HG03565 (cell line): Measurements from ENCODE around the gene CRYBG3.
"Not testable (repeated sequence)": the region's sequence is repeated elsewhere in the genome, so short reads cannot be mapped to it uniquely, and the experiment has no call there.

ENCODE experiments used
- ATAC-seq: cut with Tn5 transposase; IDR thresholded peaks from one replicate; pipeline ENCODE4 v1.9.1; 2021; ENCODE audit warnings: mild to moderate bottlenecking, moderate library complexity; ENCODE audit not compliant: unreplicated experiment

CRYBG3 gene

GRCh38 chr3:97895216-97895615, 73.4 kb downstream of the CRYBG3 start:
- ATAC-seq = peak; percentile 72

DNA sequence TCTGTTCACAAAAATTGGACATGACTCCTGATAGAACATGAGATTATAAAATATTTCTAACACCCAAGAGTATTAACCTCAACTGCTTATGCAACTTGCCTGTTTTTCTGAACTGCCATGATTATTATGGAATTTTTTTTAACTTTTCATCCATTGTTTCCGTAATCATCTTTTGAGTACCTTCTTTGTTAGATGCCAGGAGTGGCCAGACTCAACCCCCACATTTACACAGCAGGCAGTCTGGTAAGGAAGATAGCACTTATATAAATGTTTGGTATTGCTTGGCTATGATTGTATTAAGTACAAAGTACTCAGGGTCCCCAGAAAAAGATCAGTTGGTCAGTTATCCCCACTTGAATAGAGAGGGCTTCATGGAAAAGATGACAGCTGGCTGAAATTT, 74.3 kb downstream of the CRYBG3 start:
- ATAC-seq = no peak

DNA sequence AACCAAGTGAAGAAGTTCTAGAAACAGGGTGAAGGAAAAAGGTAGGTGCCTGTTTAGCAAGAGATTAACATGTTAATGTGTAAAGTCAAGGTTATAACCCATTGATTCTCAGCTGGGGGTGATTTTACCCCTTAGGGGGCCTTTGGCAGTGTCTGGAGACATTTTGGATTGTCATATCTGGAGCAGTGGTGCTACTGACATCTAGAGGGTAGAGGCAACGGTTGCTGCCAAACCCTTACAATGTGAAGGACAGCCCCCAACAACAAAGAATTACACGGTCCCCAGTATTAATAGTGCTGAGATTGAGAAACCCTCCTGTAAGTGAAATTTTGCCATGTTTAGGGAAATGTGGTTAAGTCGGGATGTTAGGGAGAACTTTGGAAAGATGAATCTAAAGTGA, 74.7 kb downstream of the CRYBG3 start:
- no peak for ATAC-seq

DNA sequence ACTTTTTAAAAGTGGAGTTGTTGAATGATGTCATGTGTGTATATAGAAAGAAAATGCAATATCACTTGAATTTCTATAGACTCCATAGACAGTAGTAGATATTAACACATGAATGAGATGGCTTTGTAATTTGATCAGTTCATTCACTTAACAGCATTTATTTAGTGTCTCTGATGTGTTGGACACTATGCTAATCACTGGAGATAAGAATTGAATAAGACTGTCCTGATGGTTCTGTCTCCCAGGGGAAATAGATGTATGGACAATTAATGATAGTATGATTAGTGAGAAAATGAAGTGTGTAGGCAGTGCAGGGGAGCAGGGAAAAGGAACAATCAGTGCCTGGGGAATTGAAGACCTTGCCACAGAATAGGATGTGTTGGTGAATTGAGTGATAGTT, 77.5 kb downstream of the CRYBG3 start:
- ATAC-seq = no peak

- no peak for ATAC-seq
Observed at GRCh38 chr3:97901313-97902248, 79.8 kb downstream of the CRYBG3 start.

DNA sequence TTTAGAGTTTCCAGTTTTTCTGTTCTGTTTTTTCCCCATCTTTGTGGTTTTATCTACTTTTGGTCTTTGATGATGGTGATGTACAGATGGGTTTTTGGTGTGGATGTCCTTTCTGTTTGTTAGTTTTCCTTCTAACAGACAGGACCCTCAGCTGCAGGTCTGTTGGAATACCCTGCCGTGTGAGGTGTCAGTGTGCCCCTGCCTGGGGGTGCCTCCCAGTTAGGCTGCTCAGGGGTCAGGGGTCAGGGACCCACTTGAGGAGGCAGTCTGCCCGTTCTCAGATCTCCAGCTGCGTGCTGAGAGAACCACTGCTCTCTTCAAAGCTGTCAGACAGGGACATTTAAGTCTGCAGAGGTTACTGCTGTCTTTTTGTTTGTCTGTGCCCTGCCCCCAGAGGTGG, 88.0 kb downstream of the CRYBG3 start:
- ATAC-seq = not testable (repeated sequence)

DNA sequence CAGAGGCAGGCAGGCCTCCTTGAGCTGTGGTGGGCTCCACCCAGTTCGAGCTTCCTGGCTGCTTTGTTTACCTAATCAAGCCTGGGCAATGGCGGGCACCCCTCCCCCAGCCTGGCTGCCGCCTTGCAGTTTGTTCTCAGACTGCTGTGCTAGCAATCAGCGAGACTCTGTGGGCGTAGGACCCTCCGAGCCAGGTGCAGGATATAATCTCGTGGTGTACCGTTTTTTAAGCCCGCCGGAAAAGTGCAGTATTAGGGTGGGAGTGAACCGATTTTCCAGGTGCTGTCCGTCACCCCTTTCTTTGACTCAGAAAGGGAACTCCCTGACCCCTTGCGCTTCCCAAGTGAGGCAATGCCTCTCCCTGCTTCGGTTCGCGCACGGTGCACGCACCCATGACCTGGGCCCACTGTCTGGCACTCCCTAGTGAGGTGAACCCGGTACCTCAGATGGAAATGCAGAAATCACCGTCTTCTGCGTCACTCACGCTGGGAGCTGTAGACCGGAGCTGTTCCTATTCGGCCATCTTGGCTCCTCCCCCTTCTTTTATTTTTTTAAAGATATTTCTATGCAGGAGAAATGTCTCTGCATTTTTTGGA, 88.5 kb downstream of the CRYBG3 start:
- not testable (repeated sequence) for ATAC-seq

- no peak for ATAC-seq
Observed at GRCh38 chr3:97910931-97911351, 89.1 kb downstream of the CRYBG3 start.

GRCh38 chr3:97911459-97911858, 89.6 kb downstream of the CRYBG3 start:
- ATAC-seq = no peak

- peak; percentile 58 for ATAC-seq
Observed at GRCh38 chr3:97914388-97914787, 92.6 kb downstream of the CRYBG3 start.

DNA sequence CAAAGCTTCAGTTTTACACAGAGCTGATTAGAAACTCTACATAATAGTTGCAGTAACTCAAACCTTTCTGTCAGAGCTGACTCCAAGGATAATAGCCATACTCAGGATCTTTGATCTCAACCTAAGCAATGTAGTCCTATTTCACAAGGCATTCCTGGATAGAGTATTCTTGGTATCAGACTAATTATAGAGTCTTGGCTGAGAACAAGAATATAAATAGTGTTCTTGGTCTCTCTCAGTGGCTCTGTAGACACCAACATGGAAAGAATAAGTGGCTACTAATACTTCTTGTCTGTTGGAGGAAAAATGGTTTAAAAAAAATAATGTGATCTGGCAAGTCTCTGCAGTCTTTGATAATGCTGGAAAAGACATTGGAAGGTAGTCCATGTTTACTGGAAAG, 94.8 kb downstream of the CRYBG3 start:
- ATAC-seq = no peak

GRCh38 chr3:97917813-97918536, 96.2 kb downstream of the CRYBG3 start:
- ATAC-seq = no peak

GRCh38 chr3:97927704-97928103, 105.9 kb downstream of the CRYBG3 start:
- ATAC-seq = no peak

DNA sequence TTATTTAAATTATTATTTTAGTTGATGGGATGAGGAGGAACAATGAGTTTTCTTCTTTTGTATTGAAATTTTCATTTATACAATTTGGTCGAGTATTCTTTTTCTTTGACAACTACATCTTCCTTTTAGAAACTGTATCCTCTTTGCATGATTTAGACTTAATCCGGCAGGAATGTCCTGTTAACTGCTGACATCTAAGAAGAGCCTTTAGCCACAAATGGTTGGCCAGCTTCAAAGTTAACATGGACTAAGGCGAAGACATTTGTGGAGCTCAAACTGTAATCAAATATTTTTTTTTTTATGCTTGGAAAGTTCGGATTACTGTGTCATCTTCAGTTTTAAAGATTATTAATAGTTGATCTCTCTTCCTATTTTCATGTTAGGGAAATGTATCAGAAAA, 107.2 kb downstream of the CRYBG3 start:
- ATAC-seq = no peak

- ATAC-seq = no peak
Observed at GRCh38 chr3:97930018-97930417, 108.2 kb downstream of the CRYBG3 start.

- no peak for ATAC-seq
Observed at GRCh38 chr3:97931218-97931617, 109.4 kb downstream of the CRYBG3 start.

- ATAC-seq = no peak
Observed at GRCh38 chr3:97932387-97932801, 110.6 kb downstream of the CRYBG3 start.

DNA sequence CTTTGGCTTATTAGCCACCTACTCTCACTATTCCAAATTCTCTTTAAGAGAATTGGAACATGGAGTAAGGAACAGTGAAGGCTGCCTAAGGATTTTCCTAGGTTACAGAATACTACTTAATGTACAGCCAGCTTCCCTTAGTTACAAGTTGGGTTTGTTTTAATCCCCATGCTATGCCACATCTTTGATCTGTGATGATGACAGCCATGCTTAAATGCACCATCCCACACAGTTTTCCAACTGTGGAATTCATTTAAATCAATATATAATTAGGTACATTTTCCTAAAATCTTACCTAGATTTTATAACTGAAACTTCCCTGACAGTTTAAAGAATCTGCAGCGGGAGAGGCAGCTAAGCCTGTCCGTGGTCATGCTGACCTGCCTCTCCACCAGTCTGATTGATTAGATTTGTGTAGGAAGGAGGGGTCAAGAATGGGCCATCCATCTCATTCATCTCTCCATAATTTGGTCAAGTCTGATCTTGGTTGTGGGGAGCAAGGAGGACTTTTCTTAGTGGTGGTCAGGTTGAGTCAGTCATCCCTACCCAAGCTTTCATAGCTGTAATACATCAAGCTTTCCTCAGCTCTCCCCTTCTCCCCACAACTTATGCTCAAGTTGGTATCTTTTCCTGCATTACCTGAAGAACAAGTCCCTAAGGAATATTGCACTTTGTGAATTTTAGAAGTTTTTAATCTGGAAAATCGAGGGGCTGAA, 113.3 kb downstream of the CRYBG3 start:
- ATAC-seq = no peak

DNA sequence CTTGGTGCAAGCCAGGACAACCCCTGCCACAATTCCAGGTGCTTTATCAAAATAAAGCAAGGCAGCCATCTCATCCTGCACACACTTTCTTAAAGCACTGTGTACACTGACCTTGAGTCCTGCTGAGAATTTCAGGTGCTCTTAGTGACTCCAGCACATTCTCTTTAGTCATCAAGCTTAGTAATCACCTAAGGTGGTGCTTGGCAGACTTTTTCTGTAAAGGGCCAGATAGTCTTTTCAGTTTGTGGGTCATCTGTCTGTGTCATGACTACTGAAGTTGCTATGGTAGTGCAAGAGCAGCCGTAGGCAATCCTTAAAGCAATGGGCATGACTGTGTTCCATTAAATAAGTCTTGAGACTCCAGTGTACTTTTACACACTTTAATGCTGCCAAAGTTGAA, 114.0 kb downstream of the CRYBG3 start:
- no peak for ATAC-seq

GRCh38 chr3:97937205-97937604, 115.4 kb downstream of the CRYBG3 start:
- no peak for ATAC-seq

GRCh38 chr3:97938444-97938843, 116.6 kb downstream of the CRYBG3 start:
- no peak for ATAC-seq
